Spleen (tissue), 11 donors: ENCODE results near the gene TTC27. TPM values are rescaled to one million over a fixed set of nuclear protein-coding genes. Genes with fewer than 3 reads are reported as not detected.

ENCODE experiments used
- DNase-seq: peaks from one replicate; pipeline ENCODE4 v3.0.0-alpha.2; 2020
- H3K27ac ChIP-seq, 8 donors: fragments of 200-600 bp; sonication (generic) in 7 of 8; 1 replicate in 4 of 8; 2 replicates in 4 of 8; pipeline versions ENCODE4 v1.5.0 to v1.8.0; 2016 to 2021; ENCODE audit warnings: inconsistent platforms in 4 of 8, mild to moderate bottlenecking in 4 of 8, moderate library complexity in 1 of 8
- H3K27me3 ChIP-seq, 7 donors: fragments of 200-600 bp; sonication (generic) in 6 of 7; replicated peaks in 1 of 7; 1 replicate in 4 of 7; 2 replicates in 3 of 7; pipeline versions ENCODE4 v1.5.0 to v1.8.0; 2016 to 2021; ENCODE audit warnings: inconsistent platforms in 3 of 7, mild to moderate bottlenecking in 1 of 7
- H3K36me3 ChIP-seq, 6 donors: fragments of 200-600 bp; sonication (generic) in 5 of 6; 1 replicate in 4 of 6; 2 replicates in 2 of 6; pipeline versions ENCODE4 v1.5.0 to v1.8.0; 2016 to 2021; ENCODE audit warnings: inconsistent platforms in 2 of 6
- H3K4me1 ChIP-seq, 6 donors: fragments of 200-600 bp; sonication (generic) in 5 of 6; 1 replicate in 3 of 6; 2 replicates in 3 of 6; pipeline versions ENCODE4 v1.5.0 to v1.8.0; 2016 to 2021; ENCODE audit warnings: inconsistent platforms in 3 of 6
- H3K4me3 ChIP-seq, 8 donors: fragments of 200-600 bp; sonication (generic) in 7 of 8; 1 replicate in 4 of 8; 2 replicates in 4 of 8; pipeline versions ENCODE4 v1.5.0 to v1.8.0; 2016 to 2021; ENCODE audit warnings: inconsistent platforms in 4 of 8, mild to moderate bottlenecking in 4 of 8, moderate library complexity in 2 of 8
- H3K9me3 ChIP-seq, 8 donors: fragments of 200-600 bp; sonication (generic) in 7 of 8; 1 replicate in 4 of 8; 2 replicates in 4 of 8; pipeline versions ENCODE4 v1.5.0 to v1.8.0; 2016 to 2021; ENCODE audit warnings: inconsistent platforms in 4 of 8
- CTCF ChIP-seq, 11 experiments: fragments of 200-600 bp in 7 of 11; fragments of 450-650 bp in 4 of 11; sonication (generic) in 4 of 11; IDR thresholded peaks in 8 of 11; conservative IDR thresholded peaks in 3 of 11; 1 replicate in 7 of 11; 2 replicates in 4 of 11; pipeline versions ENCODE4 v1.4.0 to v1.8.0; 2016 to 2021; ENCODE audit warnings: antibody characterized with exemption in 11 of 11, inconsistent platforms in 4 of 11, mild to moderate bottlenecking in 1 of 11
- POLR2A ChIP-seq, 3 donors: fragments of 450-650 bp; IDR thresholded peaks; one replicate each; pipeline ENCODE4 v1.5.1; 2017; ENCODE audit warnings: antibody characterized with exemption in 3 of 3, mild to moderate bottlenecking in 1 of 3
- POLR2AphosphoS5 ChIP-seq, 3 donors: sonication (generic); formaldehyde crosslinking; IDR thresholded peaks; one replicate each; pipeline ENCODE4 v1.5.1; 2017; ENCODE audit warnings: antibody characterized with exemption in 3 of 3
- WGBS, 5 donors: extraction: QIAGEN DNeasy Blood & Tissue Kit in 3 of 5; methylation state at CpG; one replicate each; pipeline versions ENCODE4 v1.1.5 to v1.1.7; 2013 to 2018; 5-methylcytosine and 5-hydroxymethylcytosine counted together
- intact Hi-C: fragments of 100-400 bp; cut with DNase I; formaldehyde crosslinking; loops from one replicate; pipeline ENCODE4 v1.15.0; 2023; ENCODE audit warnings: low total_unique reads
- polyA plus RNA-seq, 3 donors: library from polyadenylated mRNA; stranded (reverse); fragments of 200-250 nt; gene quantifications; one replicate each; pipeline ENCODE4 v1.2.1, GENCODE V29; 2013
- total RNA-seq, 7 donors: library from RNA; depleted of rRNA in 3 of 7; stranded (reverse); fragments of >200 nt in 3 of 7; fragmentation: NEBNext Ultra II Directional in 4 of 7; extraction: Animal tissue kit (Norgen Biotek cat#: 25700) in 4 of 7; gene quantifications; one replicate each; pipeline versions ENCODE4 v1.1.0 to v1.2.1, GENCODE V29; 2016 to 2021
- donor health status: healthy with polysubstance abuse.
- donor health status: DM: no; HTN: no; CAD: no; lungs with moderate emphysema.
- donor health status: DM: no; HTN: no; CAD: no.
- donor health status: Bipolar disorder and iron deficiency.
- donor health status: healthy.
- donor health status: DM: no; HTN: no; CAD: no.
- donor health status: DM: yes; HTN: yes; CAD: no.

TTC27 gene
- total and polyA plus RNA-seq, 10 donors, result 9.0 to 28.5 (median 20.6) TPM

- WGBS, 5 donors, result 94 to 95% (median 94%) methylated on average over 5 of the region's 5 CpGs
- no peak for DNase-seq
- no peak overlapping the region for H3K4me3 ChIP-seq
- no peak for TF ChIP-seq POLR2AphosphoS5 (IDR thresholded peaks at IDR 0.05)
- no peak for TF ChIP-seq POLR2A (IDR thresholded peaks at IDR 0.05)
- TF ChIP-seq CTCF (IDR thresholded peaks at IDR 0.05 in 8 of 11, conservative IDR thresholded peaks at IDR 0.05 in 3 of 11), result no peak
- H3K9me3 ChIP-seq, result no peaks in the 10 kb centered on the region
- intact Hi-C loops, result no loop called here
- H3K27ac ChIP-seq, result no peak overlapping the region
- no peaks in the 10 kb centered on the region for H3K27me3 ChIP-seq
- H3K36me3 ChIP-seq, result peaks cover 0 to 47% (median 10%) of the 10 kb centered on the region in 6 donors
- no peaks in the 10 kb centered on the region for H3K4me1 ChIP-seq
These were observed 179.8 kb downstream of the TTC27 start for GRCh38 chr2:32807662-32808061.

GRCh38 chr2:32810909-32811495, 183.2 kb downstream of the TTC27 start:
- H3K36me3 ChIP-seq, result peaks cover 0 to 63% (median 11%) of the 10 kb centered on the region in 6 donors

GRCh38 chr2:32811696-32812095, 183.8 kb downstream of the TTC27 start:
- H3K9me3 ChIP-seq, result no peaks in the 10 kb centered on the region
- TF ChIP-seq CTCF (IDR thresholded peaks at IDR 0.05 in 8 of 11, conservative IDR thresholded peaks at IDR 0.05 in 3 of 11) (no peak), POLR2AphosphoS5 (IDR thresholded peaks at IDR 0.05) (no peak), POLR2A (IDR thresholded peaks at IDR 0.05) (no peak)
- H3K27me3 ChIP-seq, result no peaks in the 10 kb centered on the region
- 89 to 97% (median 94%) methylated on average over 5 of the region's 5 CpGs for WGBS, 5 donors
- no peaks in the 10 kb centered on the region for H3K4me1 ChIP-seq
- peaks cover 0 to 69% (median 11%) of the 10 kb centered on the region in 6 donors for H3K36me3 ChIP-seq
- H3K27ac ChIP-seq, result no peak overlapping the region
- DNase-seq, result no peak
- intact Hi-C loops, result no loop called here
- no peak overlapping the region for H3K4me3 ChIP-seq

More at GRCh38 chr2:32810909-32811495, 183.2 kb downstream of the TTC27 start:
- DNase-seq, result no peak
- Histone ChIP-seq H3K4me3 (no peak overlapping the region), H3K9me3 (no peaks in the 10 kb centered on the region), H3K27me3 (no peaks in the 10 kb centered on the region), H3K4me1 (no peaks in the 10 kb centered on the region), H3K27ac (no peak overlapping the region)
- intact Hi-C loops, result no loop called here
- WGBS, 5 donors, result 77 to 86% (median 78%) methylated on average over 4 of the region's 4 CpGs
- TF ChIP-seq POLR2AphosphoS5 (IDR thresholded peaks at IDR 0.05), result no peak
- no peak for TF ChIP-seq POLR2A (IDR thresholded peaks at IDR 0.05)
- no peak for TF ChIP-seq CTCF (IDR thresholded peaks at IDR 0.05 in 8 of 11, conservative IDR thresholded peaks at IDR 0.05 in 3 of 11)

DNA sequence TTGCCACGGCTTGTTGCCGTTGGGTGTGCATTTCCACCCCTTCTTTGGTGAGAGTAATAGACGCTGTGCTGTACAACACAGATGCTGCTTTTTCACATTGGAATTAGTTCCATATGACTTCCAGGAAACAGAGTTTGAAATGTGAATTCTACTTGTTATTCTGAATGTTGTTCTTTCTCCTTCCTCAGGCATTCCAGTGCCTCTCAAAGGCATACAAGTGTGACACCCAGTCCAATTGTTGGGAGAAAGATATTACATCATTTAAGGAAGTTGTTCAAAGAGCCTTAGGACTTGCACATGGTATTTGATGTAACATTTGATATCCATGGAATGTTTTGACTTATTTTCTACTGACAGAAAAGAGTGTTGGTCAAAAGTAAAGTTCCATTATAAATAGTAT, 184.5 kb downstream of the TTC27 start:
- Histone ChIP-seq H3K9me3 (no peaks in the 10 kb centered on the region), H3K4me1 (no peaks in the 10 kb centered on the region), H3K27me3 (no peaks in the 10 kb centered on the region), H3K27ac (no peak overlapping the region), H3K4me3 (no peak overlapping the region), H3K36me3 (peaks cover 0 to 75% (median 11%) of the 10 kb centered on the region in 6 donors)
- WGBS, 5 donors, result 95 to 99% (median 96%) methylated on average over 3 of the region's 3 CpGs
- TF ChIP-seq POLR2AphosphoS5 (IDR thresholded peaks at IDR 0.05) (no peak), POLR2A (IDR thresholded peaks at IDR 0.05) (no peak), CTCF (IDR thresholded peaks at IDR 0.05 in 8 of 11, conservative IDR thresholded peaks at IDR 0.05 in 3 of 11) (no peak)
- intact Hi-C loops, result no loop called here
- DNase-seq, result no peak
